Superior temporal gyrus (tissue), 1 donor: Measurements from ENCODE around the gene DENND6B.
A peak's percentile ranks its signal among the peaks of the same experiment; 100 is the strongest.

Experiments used
- DNase-seq: peaks from one replicate; pipeline ENCODE4 v3.0.0-alpha.2; 2016; ENCODE audit errors: extremely low spot score

The DENND6B gene

DNA sequence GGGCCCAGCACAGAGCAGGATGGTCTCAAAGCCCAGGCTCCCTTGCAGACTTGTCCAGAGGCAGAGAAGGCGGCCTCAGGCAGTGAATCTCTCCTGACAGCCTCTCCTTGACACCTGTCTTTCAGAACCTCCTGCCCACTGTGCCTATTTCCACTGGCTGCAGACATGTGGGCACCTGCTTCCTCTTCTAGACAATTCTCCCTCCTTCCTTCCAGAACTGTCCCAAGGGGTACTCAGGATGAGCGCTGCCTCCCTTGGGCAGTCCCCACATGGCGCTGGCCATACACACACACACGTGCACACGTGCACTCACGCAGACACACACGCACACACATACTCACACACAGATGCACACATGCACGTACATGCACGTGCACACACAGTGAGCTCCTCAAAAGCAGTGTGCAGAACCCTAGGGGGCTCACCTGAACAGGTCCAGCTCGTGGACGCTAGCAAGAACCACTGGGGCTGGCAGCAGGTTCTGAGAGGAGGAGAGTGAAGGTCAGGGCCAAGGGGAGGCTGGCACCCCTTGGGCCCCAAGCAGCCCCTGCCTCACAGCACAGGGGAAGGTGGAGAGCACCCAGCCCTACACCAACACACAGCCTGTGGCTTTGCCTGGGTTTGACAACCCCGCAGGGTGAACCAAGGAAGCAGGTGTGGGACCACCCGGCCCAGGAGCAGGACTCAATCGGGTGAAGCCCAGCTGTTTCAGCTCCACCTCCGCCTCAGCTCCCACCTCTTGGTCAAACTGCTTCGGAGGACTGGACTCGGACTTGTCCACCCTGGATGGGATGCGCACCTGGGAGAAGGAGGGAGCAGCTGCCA lies 11.3 kb downstream of the DENND6B start:
- DNase-seq, result no peak

DNA sequence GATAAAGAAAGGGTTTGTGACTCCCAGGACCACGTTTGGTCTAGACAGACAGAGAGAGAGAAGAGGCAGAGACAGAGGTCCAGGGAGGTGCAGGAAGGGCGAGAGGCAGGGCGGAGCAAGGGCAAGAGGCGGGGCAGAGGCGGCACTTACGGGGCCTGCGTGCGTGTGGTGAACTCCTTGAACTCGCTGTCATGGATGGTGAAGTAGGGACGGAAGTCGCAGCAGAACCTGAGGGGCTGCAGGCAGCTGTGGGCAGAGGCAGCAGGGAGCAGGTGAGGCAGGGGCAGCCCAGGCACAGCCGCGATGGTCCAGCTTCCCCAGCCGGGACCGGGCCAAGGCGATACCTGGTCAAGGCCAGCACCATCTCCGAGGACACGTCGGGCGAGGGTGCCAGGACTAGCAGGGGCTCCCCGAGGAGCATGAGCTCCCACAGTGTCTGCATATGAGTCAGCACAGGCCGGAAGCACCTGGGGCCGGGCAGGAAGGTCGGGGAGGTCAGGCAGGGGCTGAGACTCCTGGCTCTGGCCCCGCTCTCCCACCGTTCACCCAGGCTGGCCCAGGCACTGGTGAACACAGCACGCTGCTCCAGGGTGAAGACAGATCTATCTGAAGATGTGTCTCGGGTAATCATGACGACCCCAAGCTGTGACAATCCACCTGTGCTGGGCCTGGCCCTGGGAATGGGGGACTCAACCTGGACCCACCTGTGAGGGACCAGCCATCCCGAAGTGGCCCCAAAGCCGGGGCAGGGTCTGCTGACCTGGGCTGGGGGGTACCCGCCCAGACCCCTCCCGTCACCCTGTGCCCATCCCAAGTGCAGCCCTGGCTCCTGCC lies 12.1 kb downstream of the DENND6B start:
- DNase-seq, result no peak

DNA sequence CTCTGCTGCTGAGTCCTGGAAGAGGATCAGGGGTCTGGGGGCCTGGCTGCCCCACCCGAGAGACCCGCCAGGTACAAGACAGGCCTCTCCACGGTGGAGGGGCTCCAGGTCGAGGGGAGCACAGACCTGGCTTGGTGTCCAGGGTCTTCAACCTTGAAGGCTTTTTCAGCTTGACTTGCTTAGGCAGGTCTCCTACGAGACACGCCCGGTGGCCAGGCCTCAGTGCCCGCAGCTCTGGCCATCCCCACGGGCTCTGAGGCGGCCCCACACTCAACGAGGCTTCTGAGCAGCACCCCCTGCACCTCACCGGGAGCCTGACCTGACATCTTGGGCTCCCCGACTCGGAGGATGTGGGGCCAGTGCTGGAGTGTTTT lies 12.7 kb downstream of the DENND6B start:
- no peak for DNase-seq

DNA sequence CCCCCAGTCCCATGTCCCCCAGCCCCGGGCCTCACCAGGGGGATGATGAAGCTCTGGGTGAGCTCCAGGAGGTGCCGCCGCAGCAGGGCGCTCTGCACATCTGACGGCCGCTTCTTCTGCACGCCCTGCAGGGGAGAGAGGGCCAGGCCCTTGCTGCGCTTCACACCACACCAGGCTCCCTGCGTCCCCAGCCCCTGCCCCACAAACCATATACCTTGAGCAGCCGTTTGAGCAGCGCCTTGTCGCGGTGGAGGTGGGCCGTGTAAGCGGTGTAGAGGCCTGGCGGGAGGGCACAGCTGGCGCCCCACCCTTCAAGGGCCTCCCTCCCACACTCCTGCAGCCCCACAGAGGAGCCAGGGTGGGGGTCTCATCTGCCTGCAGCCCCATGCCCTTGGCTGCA lies 13.2 kb downstream of the DENND6B start:
- no peak for DNase-seq

DNA sequence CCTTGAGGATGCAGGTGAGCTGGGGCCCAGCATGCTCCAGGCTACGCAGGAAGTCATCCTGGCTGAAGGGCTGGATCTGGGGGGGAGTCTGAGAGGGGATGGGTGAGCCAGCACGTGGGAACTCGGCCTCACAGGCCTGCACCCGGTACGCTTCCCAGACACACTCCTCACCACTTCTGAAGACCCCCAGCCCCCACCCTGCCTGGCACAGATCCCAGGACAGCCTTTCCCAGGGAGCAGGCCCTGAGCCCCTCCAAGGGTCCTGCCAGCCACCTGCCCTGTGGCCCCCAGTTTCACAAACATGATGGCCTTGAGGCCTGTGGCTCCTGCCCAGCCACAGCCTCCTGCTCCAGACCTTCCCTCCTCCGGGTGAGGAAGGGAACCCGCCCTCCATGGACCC lies 13.8 kb downstream of the DENND6B start:
- no peak for DNase-seq

DNA sequence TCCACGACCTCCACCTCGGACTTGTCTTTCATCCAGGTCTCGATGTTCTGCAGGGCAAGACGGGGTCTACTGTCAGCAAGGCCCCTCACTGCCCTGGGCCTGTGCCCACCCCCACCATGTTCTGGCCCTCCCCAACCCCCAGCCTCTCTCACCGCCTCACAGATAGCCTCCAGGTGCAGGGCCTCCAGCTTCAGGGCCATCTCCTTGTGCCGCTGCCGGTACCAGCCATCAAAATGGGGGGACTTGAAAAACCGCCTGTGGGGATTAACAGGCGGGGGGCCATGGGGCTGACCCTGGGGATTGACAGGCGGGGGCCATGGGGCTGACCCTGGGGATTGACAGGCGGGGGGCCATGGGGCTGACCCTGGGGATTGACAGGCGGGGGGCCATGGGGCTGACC lies 14.4 kb downstream of the DENND6B start:
- DNase-seq, result no peak

DNA sequence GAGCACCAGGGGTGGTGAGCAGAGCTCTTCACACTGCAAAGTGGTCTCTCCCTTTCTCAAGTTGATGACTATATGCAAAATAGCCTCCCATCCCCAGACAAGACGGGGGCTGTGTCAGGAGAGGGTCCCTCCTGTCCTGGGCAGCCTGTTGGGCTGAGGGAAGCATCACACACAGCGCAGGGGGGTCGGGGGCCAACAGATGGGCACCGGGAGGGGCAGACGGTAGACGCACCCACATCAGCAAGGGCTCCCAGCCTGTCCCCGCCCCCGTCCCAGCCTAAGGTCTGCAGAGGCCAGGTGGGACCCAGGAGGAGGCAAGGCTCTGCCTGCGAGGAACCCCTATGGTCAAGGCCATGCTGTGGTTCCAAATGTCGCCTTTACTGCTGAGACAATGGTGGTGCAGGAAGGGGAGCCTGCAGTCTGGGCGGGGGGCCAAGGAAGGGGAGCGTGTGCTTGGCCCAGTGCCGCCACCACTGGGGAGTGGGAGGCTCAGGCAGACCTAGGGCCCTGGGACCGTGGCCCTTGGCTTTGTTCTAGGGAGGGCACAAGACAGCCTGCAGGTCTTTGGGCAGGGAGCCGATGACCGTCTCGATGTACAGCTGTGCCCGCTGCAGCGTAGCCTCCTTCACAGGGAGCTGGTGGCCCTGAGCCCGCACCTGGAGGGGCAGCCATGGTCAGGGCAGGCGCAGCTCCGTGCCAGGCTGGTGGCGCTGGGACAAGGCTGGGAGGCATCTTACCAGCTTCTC lies 15.0 kb downstream of the DENND6B start:
- DNase-seq, result no peak

DNA sequence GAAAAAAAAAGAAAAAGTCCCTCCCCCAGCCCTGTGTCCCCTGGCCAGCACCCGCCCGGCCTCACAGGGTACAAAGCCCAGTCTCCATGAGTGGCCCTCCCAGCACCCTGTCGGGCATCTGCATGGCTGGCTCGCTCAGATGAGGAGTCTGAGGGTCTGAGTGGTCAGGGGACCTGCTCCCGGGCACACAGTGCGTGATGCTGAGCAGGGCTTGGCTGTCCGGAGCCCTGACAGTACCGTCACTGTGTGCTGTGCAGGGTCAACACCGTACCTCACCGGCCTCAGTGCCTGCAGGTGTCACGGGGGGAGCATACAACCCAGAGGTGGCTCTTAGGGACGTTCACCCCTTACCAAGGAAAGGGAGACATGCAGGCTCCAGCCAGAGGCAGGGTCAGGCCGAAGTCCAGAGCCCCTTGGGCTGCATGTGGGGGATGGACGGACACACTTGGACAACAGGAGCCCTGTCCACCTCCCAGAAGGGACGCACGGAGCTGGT lies 15.8 kb downstream of the DENND6B start:
- no peak for DNase-seq

DNA sequence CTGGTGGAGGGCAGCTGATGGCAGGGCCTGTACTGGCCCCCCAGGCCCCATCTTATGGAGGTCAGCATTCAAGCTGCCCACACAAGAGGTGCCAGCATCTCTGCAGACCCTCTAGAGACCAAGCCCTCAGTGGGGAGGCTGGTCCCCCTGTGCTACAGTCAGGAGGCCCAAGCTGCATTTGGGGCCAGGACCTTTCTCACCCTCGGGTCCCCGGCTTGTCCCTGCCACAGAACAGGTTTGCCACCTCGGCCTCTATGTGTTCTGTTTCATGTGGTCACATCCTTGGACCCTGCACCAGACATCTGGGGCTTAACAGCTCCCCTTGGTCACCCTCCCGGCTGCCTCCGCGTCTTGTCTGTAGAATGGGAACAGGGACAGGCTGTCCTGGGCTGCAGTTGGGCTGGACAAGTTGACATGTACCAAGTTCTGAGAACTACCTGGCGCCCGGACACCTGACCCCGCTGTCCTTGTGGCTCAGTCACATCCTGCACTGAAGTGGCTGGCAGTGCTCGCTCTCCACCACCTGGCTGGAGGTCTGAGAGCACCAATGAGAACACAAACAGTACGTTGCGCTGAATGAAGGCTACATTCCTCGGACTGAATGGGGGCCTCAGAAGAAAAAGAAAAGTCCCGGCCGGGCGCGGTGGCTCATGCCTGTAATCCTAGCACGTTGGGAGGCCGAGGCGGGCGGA lies 16.6 kb downstream of the DENND6B start:
- no peak for DNase-seq

DNA sequence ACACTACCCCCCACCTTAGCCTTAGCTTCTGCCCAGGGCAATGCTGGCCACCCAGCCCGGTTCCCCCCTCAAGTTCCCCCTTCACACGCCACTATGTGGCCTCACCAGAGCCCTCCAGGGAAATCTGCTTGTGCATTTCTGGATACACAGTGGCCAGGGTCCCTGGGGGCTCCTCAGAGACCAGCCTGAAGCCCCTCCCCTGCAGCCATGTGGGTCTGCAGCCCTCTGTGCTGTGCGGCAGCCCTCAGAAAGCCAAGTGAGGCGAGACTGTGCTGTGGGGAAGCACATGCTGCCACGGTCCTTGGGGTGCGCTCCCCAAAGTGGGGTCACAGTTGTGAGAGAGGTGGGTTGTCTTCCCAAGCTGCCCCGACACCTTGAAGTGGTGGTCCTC lies 17.2 kb downstream of the DENND6B start:
- no peak for DNase-seq

DNA sequence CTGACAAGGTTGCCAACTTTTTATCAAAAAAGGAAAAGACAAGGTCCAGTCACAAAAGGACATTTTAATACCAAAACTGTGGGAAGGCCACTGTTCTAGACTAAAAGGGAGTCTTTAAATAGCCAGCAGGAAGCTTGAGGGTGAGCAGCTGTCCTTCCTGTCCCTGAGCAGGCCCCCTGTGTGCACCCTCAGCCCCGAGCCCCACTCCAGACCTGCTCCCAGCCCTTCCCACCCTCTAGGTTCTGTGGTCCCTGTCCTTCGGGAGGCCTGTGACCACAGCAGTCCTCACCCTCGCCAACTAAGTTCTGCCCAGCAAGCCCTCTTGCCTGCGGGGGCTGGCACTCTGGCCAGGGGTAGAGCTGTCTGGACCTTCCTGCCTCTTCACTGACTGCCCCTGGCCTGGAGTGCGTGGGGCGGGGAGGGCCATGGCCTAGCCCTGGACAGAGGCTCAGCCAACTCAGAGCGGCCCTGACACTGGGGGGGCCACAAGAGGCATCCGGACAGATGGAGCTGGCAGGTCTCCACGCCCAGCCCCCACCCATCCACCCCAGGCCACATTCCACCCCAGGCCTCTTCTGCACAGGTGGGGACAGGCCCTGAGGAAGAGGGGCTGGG lies 17.7 kb downstream of the DENND6B start:
- DNase-seq, result no peak

DNA sequence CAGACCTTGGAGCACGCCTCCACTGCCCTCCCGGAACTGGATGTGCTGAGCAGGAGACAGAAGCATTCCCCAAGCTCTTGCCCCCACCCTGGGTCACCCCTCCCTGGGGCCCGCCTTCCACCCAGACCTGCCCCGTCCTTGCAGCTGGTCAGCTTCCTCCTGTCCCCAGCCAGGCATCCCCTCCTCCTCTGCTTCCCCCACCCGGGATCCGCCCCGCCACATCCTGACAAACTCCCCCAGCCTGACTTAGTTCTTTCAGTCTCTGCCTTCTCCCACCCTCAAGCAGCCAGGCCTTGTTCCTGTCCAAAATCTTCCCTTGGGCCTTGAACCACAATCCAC lies 18.2 kb downstream of the DENND6B start:
- no peak for DNase-seq

DNA sequence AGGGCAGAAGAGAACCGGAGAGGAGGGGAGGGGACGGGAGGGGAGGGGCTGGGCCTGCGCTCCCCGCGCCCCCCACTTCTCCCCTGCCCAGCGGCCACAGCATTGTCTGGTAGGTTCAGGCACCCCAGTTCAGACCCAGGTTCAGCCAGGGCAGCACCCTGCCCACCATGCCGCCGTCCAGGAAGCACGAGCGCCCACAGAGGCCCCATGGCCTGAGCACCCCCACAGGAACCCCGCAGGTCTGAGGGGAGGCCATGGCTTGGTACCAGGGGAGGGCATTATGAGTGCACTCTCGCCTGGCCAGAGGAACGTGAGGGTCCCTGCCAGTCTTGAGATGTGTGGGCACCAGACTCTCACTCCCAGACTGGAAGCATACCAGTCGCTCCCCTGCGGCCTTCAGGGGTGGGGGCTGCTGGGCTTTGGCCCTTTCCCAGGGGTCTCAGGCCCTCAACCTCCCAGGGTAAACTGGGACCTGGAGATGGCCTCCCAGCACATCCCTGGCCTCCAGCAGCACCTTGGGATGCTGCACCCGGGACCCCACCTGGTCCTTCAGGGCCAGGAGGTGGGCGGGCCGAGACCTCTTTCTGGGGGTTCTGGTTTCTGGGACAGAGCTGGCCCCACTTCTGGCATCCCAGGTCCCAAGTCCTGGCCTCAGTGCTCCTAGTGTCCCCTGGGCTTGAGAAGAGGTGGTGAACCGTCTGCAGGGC lies 18.8 kb downstream of the DENND6B start:
- no peak for DNase-seq

DNA sequence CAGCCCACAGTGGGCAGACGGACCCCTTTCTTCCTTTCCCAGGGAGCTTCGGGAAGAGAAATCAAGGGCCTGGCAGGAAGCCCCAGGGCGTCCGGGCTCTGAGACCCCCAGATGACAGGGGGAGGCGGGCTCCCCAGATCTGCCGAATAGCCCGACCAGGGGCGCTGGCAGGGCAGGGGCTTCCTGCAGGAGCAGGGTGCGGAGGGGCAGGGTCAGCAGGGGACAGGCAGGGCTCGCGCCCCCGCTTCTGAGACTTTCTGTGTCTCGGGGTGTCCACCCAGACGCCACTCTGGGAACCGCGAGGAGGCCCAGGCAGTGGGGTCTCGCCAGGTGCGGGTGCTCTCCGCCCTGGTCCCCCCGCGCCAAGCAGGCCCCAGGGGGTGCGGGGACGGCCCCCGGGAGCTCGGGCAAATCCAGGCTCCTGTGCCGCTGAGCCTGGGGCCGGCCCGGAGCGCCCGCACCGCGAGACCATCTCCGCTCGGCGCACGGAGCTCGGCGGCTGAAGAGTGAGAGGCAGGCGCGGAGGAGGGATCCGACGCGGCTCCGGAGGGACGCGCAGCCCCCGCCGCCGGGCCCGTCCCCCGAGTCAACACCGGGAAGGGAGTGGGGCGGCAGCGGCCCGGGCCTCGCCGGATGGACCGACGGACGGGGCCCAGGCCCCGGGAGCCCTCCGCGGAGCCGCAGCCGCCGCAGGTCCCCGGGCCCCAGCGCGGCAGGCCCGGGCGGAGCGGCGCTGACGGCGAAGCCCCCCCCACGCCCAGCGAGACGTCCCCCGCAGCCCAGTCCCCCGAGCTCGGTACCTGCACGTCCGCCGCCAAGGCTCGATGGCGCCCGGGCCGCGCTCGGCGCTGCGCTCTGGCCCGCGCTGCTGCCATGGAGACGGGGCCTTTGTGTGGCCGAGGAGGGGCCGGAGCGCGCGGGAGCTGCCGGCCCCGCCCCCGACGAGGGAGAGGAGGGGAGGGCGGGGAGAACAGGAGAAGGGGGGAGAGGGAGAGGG lies 19.8 kb downstream of the DENND6B start, which contains the start of gene PLXNB2:
PLXNB2 (minus strand) TSS at position 894 of the 997 bp plus-strand sequence. CDS start 17,062 bp downstream, outside the sequence.
- peak; percentile 79 for DNase-seq

DNA sequence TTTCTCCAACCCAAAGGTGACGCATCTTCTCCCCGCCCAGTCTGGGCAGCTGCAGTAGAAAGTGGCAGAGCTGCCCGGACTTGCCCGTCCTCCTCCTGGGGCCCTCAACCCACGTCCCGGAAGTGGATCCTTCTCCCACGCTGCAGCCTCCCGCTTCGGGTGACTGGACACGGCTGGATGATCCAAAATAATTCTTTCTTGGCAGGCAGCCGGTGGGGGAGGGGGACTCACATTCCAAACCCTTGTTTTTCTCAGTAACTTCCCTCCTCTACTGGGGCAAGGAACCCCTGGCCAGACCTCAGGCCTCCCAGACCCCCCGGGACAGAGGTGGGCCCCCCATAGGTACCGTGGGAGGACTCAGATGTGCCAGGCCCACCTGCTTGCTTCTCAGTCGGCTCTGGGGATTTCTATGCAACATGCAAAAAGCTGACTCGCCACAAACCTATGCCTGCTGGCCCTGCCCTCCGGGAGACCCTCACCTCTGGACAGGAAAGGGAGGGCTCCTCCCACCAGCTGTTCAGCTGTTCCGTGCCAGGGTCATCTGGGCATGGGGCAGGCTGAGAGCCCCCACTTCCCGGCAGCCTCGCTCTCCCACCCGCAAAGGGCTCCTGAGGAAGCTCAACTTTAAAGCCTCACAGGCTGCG lies 20.8 kb downstream of the DENND6B start:
- DNase-seq, result no peak

DNA sequence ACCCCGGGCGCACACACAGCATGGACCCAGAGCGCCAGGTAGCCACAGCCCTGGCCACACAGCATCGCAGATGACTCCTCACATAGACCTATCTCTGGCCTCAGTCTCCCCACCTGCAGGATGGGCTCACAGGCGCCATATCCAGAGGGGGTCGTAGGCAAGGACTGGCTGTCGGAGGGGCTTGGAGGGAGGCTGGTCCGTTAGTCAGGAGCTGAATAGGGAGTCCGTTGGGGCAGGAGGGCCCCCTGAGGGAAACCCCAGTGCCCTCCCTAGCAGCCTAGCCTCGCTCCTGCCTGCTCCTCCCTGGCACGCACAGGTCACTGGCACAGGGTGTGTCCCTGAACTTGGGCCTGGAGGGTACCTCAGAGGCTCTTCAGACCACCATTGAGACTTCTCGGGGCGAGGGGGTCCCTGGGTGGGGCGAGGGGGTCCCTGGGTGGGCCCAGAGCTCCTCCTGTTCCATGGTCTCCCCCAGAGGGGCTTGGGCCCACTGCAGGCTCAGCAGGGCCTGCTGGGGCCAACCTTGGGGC lies 21.4 kb downstream of the DENND6B start:
- DNase-seq, result no peak

DNA sequence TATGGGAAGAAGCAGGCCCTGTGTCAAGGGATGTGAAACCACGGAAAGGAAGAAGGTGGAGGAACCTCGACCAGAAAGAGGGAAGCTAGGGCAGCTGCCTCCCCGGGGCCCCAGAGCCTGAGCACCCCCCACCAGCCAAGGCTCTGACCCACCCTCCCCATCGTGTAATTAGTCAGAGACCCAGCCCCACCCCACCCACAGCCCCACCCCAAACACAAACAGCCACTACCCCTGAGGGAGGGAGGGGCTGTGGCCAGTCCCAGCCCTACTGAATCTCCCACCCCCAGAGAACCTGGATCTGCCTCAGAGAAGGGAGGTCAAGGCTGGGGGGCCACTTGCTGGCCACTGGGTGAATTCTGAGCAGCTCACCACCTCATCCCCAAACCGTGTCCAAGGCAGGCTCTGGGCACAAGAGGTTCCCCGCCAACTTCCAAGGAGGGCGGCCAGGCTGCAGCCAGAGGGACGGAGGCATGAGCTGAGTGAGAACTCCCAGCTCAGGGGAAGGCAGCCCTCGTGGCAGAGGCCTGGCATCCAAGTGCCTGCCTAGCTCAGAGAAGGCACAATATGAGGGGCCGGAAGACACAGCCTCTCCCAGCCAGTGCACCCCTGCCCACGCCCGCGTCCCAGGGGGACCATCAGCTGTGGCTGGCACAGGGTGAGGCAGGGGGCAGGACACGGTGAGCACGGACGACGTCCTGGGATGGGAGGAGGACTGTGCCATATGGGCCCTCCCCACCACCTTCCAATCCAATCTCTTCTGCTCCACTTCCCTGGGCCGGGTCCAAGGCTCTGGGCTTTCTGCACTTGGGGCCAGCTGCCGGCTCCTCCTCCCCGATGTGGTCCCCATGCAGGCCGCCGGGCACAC lies 22.1 kb downstream of the DENND6B start:
- no peak for DNase-seq
